ENCODE results near the gene NNT.
"Not testable (repeated sequence)": the region's sequence is repeated elsewhere in the genome, so short reads cannot be mapped to it uniquely, and the experiment has no call there.

The NNT gene

GRCh38 chr5:43674536-43674935 is 71.6 kb downstream of the NNT start:
- DNase-seq, result no peak

- DNase-seq, result no peak
Measured at GRCh38 chr5:43675357-43675756, 72.4 kb downstream of the NNT start.

- DNase-seq, result no peak
Measured at GRCh38 chr5:43676083-43676840, 73.3 kb downstream of the NNT start.

- no peak for DNase-seq
Measured at GRCh38 chr5:43677253-43677652, 74.3 kb downstream of the NNT start.

- DNase-seq, result no peak
Measured at GRCh38 chr5:43679214-43679613, 76.2 kb downstream of the NNT start.

- no peak for DNase-seq
Measured at GRCh38 chr5:43680286-43680685, 77.3 kb downstream of the NNT start.

- DNase-seq, result no peak
Measured at GRCh38 chr5:43683884-43684471, 81.0 kb downstream of the NNT start.

GRCh38 chr5:43685252-43685950 is 82.4 kb downstream of the NNT start:
- no peak for DNase-seq

- no peak for DNase-seq
Measured at GRCh38 chr5:43687275-43687674, 84.3 kb downstream of the NNT start.

- DNase-seq, result no peak
Measured at GRCh38 chr5:43691275-43691674, 88.3 kb downstream of the NNT start.

- DNase-seq, result no peak
Measured at GRCh38 chr5:43691893-43692292, 88.9 kb downstream of the NNT start.

- no peak for DNase-seq
Measured at GRCh38 chr5:43693411-43693810, 90.4 kb downstream of the NNT start.

GRCh38 chr5:43694027-43694426 is 91.0 kb downstream of the NNT start:
- no peak for DNase-seq

GRCh38 chr5:43696444-43696843 is 93.5 kb downstream of the NNT start:
- not testable (repeated sequence) for DNase-seq

- no peak for DNase-seq
Measured at GRCh38 chr5:43699910-43700309, 96.9 kb downstream of the NNT start.

GRCh38 chr5:43700601-43701000 is 97.6 kb downstream of the NNT start:
- DNase-seq, result no peak

GRCh38 chr5:43701227-43701626 is 98.2 kb downstream of the NNT start:
- no peak for DNase-seq

- DNase-seq, result no peak
Measured at GRCh38 chr5:43702293-43702692, 99.3 kb downstream of the NNT start.

- no peak for DNase-seq
Measured at GRCh38 chr5:43702815-43703214, 99.8 kb downstream of the NNT start.

- DNase-seq, result no peak
Measured at GRCh38 chr5:43704243-43704642, 101.3 kb downstream of the NNT start.

GRCh38 chr5:43706576-43706975 is 103.6 kb downstream of the NNT start:
- DNase-seq, result not testable (repeated sequence)

- no peak for DNase-seq
Measured at GRCh38 chr5:43711496-43711895, 108.5 kb downstream of the NNT start.

- DNase-seq, result no peak
Measured at GRCh38 chr5:43712081-43712480, 109.1 kb downstream of the NNT start.

GRCh38 chr5:43719783-43720182 is 116.8 kb downstream of the NNT start:
- DNase-seq, result not testable (repeated sequence)

Data from activated CD8-positive, alpha-beta memory T cell treated with anti-CD3 and anti-CD28 coated beads, Interleukin-2, amount 50 U/mL, for 48 hours (primary cell).